NCI-H1417 (cell line): Measurements from ENCODE around the gene CRADD.

Source experiments
- DNase-seq, 3 experiments: peaks; one replicate each; lab custom pipeline; 2025; lab: John Stamatoyannopoulos, UW

The CRADD gene

DNA sequence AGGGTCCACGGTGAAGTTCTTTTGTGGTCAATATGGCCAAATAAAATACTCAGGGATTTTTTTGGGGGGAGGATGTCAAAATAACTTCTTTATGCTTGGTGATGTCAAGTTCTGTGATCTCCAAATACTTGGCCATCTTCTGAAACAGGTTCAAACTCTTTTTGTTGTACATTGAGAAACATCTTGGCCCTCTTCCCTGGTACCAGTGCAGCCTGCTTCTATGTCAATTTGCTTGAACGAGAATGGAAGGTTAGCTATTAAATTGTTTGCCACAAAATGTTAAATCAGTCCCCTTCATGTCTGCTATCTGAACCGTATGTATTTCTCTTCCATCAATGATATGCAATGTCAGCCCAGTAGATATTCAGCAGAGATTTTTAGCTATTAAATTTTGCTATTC, 6.1 kb upstream of the CRADD start:
- no peak for DNase-seq

DNA sequence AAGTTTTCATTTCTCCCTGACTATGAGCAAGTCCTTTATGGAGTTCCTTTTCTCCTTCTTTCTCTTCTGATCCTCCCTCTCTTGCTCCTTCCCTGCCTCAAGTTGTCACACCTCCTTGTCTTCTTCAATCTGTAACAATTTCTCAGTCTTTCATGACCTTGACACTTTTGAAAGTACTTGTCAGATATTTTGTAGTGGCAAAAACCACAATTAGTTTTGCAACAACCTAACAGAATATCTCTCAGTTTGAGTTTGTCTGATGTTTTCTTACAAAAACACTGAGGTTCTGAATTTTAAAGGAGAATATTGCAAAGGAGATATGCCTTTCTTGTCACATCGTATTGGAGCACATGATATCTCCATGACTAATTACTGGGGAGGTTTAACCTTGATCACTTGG, 4.1 kb upstream of the CRADD start:
- no peak for DNase-seq

DNA sequence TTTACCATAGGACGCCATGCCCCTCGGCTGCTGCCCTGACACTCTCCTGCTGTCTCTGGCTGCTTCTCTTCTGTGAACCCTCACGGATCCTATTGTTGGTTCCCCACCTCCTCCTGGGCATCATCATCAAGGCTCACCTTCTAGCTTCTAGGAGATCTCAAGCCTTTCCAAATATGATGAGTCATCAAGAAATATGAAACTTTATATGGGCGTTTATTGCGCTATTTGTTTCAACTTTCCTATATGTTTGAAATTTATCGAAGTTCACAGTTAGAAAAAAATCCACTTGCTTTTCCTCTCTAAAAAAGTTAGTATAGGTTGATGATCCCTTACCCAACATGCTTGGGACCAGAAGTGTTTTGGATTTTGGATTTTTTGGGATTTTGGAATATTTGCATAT, 2.8 kb upstream of the CRADD start:
- DNase-seq: no peak

DNA sequence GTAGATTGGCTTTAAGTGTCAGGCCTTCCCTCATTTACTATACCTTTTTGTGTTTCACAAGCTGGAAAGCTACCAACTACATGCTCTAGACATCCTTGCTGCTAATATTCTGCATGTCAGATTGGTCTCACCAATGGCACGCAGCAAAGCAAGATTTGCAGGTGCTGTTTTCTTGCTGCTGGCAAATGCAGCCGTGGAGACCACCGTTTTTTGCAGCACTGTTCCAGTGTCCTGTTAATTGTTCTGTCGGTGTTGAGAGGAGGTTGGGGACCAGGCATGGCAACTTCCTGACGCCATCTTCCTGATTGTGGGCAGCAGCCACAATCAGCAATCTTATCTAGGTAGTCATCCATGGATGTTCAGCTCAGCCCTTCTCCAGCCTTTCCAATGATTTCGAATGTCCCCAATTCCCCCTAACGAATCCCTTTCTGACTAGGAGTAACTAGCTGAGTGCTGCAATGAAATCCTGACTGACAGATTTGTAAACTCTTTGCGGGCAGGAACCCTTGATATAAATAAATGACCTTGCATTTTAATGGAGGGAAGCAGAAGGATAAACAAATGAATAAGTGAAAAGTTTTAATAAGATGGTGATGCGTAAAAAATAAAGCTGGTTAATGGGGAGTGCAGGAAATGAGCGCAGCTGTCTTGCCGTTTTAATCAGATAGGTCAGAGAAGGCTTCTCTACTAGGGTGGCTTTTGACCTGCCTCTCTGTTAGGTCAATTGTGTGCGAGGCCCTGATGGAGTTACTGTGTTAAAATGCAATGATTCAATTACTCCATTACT, 574 bp upstream of the CRADD start:
- DNase-seq: no peak

DNA sequence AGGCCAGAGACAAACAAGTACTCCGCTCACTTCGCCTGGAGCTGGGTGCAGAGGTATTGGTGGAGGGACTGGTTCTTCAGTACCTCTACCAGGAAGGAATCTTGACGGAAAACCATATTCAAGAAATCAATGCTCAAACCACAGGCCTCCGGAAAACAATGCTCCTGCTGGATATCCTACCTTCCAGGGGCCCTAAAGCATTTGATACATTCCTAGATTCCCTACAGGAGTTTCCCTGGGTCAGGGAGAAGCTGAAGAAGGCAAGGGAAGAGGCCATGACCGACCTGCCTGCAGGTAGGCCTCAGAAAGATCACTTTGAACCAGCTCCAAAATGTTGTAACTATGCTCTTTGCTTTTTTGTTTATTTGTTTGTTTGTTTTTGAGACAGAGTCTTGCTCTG, 1.6 kb downstream of the CRADD start:
- DNase-seq: no peak

DNA sequence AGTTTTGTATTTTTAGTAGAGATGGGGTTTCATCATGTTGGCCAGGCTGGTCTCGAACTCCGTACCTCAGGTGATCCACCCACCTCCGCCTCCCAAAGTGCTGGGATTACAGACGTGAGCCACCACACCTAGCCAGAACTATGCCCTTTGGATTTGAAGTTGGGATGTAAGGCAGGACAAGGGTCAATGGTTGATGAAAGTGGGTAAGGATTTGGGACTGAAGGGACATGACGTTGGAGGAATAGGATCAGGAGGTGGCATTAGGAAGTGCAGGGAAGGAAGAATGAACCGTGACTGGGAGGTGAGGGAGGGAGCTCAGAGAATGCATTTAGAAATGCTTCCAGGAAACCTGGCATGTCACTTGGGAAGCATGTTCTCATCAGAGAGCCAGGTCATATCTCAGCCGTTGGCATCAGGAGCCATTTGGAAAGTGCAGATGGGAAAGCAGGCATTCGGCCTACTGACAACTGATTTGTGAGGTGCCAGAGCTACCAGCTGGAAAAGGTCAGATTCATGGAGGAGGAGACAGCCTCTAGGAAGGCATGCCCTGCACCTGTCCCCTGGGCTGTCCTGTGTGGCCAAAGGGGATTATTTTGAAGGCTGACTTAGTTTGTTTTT, 2.2 kb downstream of the CRADD start:
- DNase-seq: no peak

DNA sequence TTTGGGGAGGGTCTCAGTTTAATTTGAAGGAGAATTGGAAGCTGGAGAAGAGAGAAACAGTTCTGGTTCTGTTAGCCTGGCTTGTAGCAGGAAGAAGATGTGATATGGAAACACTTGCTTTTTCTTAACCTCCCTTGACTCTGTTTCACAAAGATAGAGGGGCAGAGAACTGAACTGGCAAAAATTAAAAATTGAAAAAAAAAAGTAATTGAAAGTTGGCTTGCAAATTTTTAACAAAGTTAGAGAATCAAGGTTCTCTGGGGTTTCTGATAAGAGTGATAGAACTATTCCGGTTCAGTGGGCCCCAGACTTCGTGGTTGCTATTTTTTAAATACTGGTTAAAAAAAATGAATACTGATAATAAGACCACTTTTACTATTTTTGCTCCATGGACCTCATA, 2.8 kb downstream of the CRADD start:
- no peak for DNase-seq

DNA sequence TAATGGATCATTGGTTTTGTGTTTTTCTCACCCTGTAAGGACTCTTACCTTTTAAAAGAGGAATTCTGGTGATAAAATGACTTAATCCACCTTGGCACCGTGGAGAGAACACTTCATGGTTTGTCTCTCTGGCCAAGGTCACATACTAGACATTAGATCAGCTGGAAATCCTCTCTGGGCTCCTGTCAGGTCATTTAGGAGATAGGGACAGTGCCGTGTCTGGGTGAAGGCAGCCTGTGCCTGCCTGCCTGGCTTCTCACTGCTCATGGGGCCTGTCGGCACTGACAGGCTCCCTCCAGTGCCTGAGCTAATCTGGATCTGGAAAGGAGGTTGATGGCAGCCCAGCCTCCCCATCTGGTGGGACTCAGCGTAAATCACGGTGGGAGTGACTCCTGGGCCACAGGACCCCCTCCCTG, 5.7 kb downstream of the CRADD start:
- no peak for DNase-seq

DNA sequence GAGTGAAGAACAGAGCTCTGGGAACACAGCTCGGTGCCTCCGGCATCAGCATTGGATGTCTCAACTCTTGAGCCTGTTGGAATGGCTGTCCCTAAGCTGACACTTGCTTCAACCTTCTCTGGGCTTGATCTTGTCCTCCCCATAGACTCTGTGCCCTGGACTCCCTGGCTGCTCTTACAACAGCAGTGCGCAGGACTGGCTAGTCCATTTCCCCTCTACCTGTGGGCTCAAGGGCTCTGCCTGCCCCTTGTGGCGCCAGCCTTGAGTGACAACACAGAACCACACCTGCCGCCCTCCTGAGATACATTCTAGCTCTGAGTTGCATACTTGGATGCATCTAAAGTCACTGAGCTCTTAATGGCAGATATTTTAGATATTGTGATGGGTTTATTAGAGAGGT, 6.2 kb downstream of the CRADD start:
- no peak for DNase-seq

DNA sequence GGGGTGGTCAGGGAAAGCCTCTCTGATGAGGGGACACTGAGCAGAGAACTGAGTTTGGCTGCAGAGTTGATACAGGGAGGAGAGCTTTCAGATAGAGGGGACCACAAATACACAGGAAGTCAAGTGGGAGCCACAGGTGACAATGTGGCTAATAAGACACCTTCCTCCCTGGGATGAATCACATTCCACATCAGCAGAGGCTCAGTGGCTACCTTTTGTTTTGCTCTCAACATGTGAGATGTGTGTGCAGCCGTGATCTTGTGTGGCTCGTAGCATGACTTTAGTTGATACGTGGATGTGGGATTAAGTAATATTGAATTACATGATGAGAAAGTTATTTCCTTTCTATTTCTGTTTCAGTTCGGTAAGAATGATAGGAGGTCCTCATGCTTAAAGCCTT, 7.5 kb downstream of the CRADD start:
- DNase-seq: no peak

DNA sequence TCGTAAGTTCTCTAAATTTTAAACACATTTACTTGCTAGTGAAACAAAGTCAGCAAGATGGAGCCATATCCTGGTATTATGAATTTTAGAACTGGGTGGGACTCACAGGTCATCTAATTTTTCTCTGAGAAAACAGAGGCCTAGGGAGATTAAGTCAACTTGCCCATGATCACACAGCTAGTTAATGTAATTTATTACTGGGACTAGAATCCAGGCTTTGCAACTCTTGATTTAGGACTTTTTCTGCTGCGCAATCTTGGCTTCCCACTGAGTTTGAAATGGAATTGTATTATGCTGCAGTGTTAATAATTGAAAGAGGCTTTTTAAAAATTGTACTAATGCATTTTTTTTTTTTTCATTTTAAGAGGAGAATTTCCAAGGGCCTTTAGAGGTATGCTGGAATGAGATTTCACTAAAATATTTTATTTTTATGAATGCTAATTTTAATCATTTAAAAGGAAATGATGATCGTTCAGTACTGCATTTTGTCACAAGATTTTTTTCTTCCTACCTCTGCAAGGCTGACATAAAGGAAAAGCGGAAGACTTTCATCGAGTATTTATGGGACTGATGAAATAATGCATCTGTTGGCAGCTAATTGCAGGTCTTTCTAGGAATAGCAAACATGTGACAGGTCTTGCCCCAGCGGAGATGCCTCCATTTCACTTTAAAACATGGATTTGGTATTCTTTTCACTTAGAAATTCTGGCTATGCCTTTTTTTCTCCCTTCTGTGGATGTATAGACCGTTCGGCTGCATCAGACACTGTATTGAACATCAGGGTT, 9.6 kb downstream of the CRADD start:
- no peak for DNase-seq

DNA sequence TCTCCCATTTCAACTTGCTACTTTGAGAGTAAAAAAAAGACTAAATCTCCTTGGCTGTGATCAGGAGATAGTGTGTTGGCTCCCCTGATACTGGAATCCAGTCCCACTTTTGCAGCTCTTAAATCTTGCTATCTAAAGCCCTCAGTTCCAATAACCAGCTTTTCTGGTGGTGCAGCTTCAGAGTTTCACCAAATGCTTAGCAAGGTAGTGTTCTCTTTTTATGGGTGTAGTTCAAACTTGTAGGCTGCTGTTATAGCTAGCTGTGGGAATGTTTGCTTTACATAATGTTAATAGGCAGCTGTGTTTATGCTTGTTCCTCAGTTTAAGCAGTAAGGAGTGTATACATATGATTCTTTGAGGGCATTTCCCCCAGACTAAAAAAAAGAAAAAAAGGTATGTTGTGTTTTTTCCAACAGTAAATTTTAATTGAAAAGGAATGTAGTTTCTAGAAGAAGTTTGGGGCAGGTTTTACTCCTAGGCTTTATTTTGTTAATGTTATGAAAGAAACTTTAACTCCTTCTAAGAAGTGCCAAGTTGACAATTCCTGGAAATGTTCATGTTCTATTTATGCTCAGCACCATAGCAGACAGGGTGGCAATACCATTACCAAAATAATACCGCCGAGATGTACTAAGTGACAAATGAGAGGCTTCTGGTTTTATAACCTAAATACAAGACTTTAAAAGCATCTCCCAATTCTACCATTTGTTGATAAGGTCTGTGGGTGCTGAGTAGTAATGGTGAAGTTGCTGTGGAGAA, 12.1 kb downstream of the CRADD start:
- DNase-seq: peak in 1 of 3 experiments; percentile 39

DNA sequence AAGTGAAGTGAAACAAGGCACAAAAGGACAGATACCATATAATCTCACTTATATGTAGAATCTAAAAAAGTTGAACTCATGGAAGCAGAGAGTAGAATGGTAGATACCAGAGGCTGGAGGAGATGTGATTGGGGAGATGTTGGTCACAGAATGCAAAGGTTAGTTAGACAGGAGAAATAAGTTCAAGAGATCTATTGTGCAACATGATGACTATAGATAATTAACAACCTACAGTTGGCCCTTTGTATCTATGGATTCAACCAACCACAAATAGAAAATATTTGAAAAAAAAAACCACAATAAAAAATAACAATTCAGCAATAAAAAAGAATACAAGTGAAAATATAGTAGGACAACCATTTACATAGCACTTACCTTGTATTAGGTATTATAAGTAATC, 19.3 kb downstream of the CRADD start:
- DNase-seq: no peak

DNA sequence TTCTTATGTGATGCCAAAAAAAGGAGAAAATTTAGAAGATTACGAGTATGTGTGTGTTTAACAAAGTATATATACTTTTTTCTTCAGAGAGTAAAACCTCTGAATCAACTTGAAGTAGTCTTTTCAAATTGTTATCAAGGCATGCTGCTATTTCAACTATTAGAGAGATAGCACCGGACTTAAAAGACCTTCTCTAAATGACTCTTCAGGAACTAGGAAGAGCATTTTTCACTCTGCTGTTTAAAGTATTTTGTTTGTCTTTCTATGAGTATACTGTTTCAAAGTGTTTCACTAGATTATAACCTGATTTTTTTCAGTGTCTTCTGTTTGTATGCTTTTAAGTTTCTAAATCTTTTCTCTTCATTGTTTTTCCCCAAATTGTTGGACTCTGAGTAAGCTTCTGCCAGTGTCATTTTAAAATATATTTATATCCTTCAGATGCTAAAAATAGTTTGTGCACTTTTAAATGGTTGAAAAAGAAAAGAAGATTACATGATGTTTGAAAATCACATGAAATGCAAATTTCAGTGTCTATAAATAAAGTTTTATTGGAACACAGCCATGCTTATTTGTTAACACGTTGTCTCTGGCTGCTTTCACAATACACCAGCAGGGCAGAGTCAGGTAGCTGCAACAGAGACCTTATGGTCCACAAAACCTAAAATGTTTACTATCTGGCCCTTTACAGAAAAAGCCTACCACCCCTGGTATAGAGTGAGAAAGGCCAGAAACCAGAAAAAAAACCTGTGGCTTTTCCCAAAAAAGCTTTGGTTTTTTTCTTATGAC, 21.3 kb downstream of the CRADD start:
- DNase-seq: no peak

DNA sequence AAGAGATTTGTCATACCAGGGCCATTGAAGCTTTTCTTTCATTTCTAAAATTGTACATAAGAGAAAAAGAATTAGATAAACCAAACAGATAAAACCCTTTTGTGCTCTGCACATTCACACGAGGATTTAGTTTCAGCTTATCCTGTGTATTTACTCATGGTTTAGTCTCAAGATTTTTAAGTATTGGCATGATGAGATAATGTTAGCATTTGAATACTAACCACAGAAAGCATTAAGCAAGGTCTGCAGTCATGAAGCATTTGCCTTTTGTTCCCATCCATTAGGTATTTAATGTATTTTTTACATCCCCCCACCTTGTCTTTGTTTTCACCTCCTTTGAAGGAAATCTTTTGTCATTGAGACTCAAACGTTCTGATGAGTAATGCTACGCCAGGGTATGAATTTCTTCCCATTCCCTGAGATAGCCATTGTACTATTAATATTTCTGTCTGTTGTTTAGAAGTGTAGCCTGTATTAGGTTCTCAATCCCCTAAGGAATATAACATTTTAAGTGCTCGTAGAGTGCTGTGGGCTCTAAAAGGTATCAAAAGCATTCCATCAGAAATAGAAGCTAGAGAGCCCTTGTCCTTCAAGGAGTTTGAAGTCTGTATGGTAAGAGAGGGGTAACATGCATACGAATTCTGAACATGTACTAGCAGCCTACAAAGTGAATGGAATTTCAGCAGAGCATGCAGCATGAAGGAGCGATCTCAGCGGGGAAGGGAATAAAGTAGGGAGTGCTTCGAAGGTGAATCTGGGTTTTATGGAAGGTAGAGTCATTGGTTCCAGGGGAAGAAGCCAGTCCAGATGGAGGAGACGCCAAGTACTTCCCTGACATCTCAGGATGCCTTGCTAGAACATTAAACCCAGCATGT, 22.3 kb downstream of the CRADD start:
- DNase-seq: peak in 2 of 3 experiments; percentile 20 to 97

DNA sequence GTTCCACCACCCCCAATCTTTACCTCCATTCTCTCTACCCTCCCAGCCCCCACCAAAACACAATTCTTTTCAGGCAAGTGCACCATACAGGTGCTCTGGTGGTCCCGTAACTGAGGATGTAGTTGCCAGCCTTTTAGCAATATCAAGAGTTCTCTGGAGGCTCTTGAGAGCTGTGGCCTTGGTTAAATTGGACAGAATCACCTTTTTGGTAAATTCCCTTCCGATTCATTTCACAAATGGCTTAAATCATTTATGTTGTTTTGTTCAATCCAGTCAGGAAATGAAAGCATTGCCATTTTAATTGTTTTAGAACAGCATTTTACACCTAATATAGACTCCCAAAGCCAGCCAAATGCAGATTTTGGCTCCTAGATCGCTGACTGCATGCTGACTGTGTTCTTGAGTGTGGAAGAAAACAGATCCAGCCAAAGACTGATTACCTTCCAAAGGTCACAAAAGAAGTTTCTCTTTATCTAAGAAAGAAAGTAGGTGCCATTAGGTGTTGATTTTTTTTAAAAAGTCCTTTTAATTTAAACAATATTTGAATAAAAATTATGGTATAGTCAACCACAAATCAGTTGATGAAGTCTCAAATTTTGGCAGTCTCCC, 25.6 kb downstream of the CRADD start:
- DNase-seq: no peak

DNA sequence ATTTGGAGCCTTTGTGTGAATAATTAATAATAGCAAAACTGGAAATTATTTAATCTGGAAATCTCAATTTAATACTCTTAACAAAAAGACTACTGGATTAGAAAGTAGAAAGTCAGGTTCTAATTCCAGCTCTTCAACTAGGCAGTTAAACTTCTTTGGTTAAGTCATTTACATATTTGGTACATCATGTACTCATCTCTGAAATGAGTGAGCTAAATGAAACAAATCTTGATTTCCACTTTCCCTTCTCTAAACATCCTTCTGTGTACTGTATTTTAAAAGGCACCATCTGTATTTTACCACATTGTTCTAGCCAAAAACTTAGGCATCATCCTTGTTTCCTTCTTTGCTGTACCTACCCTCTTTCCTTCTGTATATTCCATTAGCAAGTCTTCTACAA, 26.9 kb downstream of the CRADD start:
- DNase-seq: no peak

DNA sequence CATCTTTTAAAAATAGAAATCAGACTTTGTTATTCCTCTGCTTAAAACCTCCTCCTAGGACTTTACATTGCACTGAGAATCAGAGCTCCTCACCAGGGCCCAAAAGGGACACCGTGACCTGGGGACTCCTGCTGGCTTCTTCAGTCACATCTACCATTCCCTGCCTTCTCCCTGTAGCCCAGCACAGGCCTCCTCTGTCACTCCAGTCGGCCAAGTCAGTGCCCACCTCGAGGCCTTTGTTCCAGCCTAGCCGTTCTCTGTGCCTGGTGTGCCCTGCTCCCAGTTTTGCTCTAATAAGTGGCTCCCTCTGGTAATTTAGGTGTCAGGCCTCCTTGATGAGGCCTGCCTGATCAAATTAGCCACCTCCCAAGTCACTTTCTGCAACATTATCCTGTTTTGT, 27.4 kb downstream of the CRADD start:
- no peak for DNase-seq

DNA sequence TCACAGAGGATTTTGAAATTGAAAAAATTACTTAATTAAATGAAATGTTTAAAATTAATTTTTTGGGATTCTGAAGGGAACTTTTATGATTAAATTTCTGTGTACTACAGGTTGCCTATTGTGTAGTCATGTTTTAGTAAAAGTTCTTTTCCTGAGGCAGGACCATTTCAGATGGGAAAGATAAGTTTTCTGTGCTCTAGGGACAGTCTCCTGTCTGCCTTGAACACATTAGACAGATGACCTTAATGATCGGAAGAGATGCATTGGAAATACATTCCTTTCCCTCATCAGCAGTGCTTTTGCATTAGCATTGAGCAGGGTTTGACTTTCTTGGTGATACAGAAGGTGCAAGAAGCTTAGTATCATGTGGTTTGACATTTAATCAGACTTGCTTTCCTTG, 28.1 kb downstream of the CRADD start:
- no peak for DNase-seq

DNA sequence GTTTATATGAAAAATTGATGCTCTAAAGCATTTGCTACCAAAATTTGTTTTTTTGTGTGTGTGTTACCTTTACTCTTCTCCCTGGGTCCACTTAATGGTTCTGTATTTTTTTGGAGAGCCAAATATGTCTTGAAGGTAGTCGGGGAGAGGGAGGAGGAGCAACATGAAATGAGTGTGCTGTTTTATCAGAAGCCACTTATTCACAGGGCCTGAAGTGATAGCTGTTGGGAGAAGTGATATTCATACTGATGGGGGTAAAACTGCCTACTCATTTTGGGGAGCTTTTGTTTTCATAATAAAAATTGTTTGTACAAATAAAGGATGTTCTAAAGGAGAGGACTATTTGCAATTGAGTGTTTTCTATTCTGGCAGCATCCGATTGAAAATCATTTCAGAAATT, 29.2 kb downstream of the CRADD start:
- DNase-seq: no peak
